RPMI7951 (cell line): ENCODE results near the gene SAP30BP. TPM values are rescaled to one million over a fixed set of nuclear protein-coding genes. Genes with fewer than 3 reads are reported as not detected.

Experiments
- DNase-seq: peaks from one replicate; pipeline ENCODE4 v3.0.0-alpha.2; 2012; ENCODE audit warnings: low read depth
- total RNA-seq: library from RNA; depleted of rRNA; stranded (reverse); fragments of >200 nt; shearing (Covaris generic); gene quantifications from 2 replicates; pipeline ENCODE4 v1.2.3, GENCODE V29; 2014

The SAP30BP gene
- total RNA-seq, 1 experiment from 2014 or later: 81.3 TPM

- DNase-seq: no peak
These were observed 45.3 kb downstream of the SAP30BP start for GRCh38 chr17:75712446-75712845.

GRCh38 chr17:75719732-75720131, 52.6 kb downstream of the SAP30BP start:
- DNase-seq: no peak

GRCh38 chr17:75720656-75721462, 53.7 kb downstream of the SAP30BP start, which contains the start of gene ITGB4:
TSS of gene ITGB4 (plus strand) at chr17:75721459. CDS start at chr17:75724704, 3,245 bp downstream.
- no peak for DNase-seq

GRCh38 chr17:75721463-75722011, 54.4 kb downstream of the SAP30BP start:
- DNase-seq: no peak

- no peak for DNase-seq
These were observed 54.9 kb downstream of the SAP30BP start for GRCh38 chr17:75722076-75722475.

GRCh38 chr17:75722542-75723095, 55.5 kb downstream of the SAP30BP start:
- DNase-seq: no peak

GRCh38 chr17:75723171-75723930, 56.2 kb downstream of the SAP30BP start:
- no peak for DNase-seq

GRCh38 chr17:75724016-75725003, 57.2 kb downstream of the SAP30BP start:
- no peak for DNase-seq

GRCh38 chr17:75725504-75725903, 58.4 kb downstream of the SAP30BP start:
- DNase-seq: no peak

GRCh38 chr17:75727391-75727790, 60.3 kb downstream of the SAP30BP start:
- no peak for DNase-seq

- no peak for DNase-seq
These were observed 62.2 kb downstream of the SAP30BP start for GRCh38 chr17:75729351-75729750.

GRCh38 chr17:75730065-75730464, 62.9 kb downstream of the SAP30BP start:
- no peak for DNase-seq

GRCh38 chr17:75731086-75731715, 64.1 kb downstream of the SAP30BP start:
- DNase-seq: no peak

GRCh38 chr17:75731716-75732498, 64.8 kb downstream of the SAP30BP start:
- DNase-seq: no peak

- no peak for DNase-seq
These were observed 66.3 kb downstream of the SAP30BP start for GRCh38 chr17:75733471-75733870.

- no peak for DNase-seq
These were observed 67.6 kb downstream of the SAP30BP start for GRCh38 chr17:75734674-75735294.

GRCh38 chr17:75736173-75736835, 69.2 kb downstream of the SAP30BP start:
- no peak for DNase-seq

- DNase-seq: no peak
These were observed 70.2 kb downstream of the SAP30BP start for GRCh38 chr17:75737133-75737962.
